Ramos (cell line): ENCODE data around the gene TMEM19.

Source experiments
- in situ Hi-C: fragments of 300-500 bp; cut with MboI; formaldehyde crosslinking; loops from one replicate; pipeline ENCODE4 v1.14.3; 2022; ENCODE audit warnings: low sequenced_read_pairs; ENCODE audit not compliant: unreplicated experiment

TMEM19 gene

GRCh38 chr12:71685914-71686657, at the start of gene TMEM19:
TSS of gene TMEM19 (plus strand) at chr12:71686082. CDS start at chr12:71686681, 599 bp downstream.
- in situ Hi-C loops = no loop called here

GRCh38 chr12:71636704-71637115, 49.2 kb upstream of the TMEM19 start:
- in situ Hi-C loops = no loop called here

DNA sequence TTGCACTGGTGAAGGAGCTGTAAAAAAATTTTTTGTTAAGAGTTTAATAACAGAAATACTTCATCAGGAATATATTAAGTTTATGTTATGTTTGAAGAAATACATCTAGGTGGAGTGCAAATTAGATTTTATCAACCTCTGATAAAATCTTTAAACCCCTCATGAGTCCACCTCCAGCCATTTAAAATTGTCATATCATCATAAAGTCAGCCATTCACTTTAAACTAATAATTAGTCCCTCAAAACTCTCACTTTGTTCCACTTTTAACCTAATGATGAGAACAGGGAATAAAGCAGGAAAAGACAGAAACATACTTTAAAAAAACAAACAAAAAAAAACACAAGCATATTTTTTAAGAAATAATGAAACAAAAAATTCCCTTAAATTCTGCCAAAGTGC, 47.4 kb upstream of the TMEM19 start:
- in situ Hi-C loops = no loop called here

DNA sequence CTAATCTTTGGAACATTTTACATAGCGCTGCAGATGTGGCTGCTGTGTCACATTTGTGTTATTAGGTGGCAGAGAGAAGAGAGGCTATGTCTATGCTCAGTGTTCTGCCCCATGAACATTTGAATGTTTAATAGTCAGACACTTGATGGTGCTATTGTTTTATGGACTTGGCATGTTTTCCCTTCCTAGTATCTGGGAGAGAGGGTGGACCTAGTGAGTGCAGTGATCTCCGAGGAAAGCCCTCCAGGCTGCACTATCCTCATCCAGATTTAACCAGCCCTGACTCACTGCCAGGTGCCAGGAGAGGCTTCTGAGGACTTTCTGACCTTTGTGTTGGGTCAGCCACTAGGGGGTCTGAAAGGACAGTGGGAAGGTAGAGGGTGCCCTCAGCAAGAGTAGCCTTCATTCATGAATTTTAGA, 46.5 kb upstream of the TMEM19 start:
- in situ Hi-C loops = no loop called here

DNA sequence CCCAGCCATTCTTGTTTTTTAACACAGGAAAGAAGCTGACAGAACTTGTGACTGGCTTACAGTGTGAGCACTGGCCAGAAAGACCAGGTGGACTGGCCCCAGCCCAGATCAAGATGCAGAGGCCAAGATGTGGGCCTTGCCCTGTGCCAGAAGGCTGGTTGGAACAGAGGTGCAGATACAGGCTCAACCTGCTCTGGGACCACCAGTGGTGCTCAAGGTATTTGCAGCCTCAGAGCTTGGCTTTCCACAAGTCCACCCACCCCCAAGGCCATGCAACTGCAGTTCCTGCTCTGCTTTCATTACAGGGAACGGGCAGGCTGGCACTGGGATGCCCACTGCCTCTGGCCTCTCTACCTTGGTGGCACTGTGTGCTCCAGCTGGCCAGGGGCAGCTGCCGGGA, 45.6 kb upstream of the TMEM19 start:
- in situ Hi-C loops = no loop called here

DNA sequence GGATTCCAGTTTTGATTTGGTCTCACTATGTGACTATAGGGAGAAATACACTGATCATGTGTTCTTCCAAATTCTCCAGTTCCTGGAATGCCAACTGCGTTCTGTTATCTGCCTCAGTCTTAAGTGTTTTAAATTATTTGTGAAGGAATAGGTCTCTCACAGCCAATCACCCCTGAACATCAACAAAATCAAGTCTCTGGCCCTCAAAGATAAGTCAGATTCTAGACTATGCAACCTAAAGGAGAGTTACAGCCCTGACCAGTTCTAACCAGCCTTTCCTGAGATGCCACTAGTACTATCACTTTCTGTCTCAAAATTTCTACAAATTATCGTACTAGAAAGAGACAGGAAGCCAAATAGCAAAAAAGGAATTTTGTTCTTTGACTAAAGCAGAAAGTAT, 44.5 kb upstream of the TMEM19 start:
- in situ Hi-C loops = no loop called here

GRCh38 chr12:71642264-71642663, 43.6 kb upstream of the TMEM19 start:
- in situ Hi-C loops = no loop called here

- in situ Hi-C loops = no loop called here
These were observed 40.6 kb upstream of the TMEM19 start for GRCh38 chr12:71645268-71645667.

- in situ Hi-C loops = no loop called here
These were observed 39.4 kb upstream of the TMEM19 start for GRCh38 chr12:71646512-71646911.

DNA sequence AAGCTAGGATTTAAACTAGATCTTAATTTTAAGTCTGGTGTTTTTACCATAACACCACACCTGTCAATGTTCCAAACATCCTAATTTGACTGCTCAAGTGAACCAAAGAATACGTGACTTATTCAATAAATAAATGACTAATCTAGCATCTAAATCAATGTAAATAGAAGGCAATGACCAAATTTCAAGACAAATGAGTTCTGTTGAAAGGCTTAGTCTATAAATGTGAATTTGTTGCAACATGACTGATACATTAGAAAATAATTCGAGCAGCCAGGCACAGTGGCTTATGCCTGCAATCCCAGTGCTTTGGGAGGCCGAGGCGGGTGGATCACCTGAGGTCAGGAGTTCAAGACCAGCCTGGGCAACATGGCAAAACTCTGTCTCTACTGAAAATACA, 37.3 kb upstream of the TMEM19 start:
- in situ Hi-C loops = no loop called here

GRCh38 chr12:71649401-71649800, 36.5 kb upstream of the TMEM19 start:
- in situ Hi-C loops = no loop called here

DNA sequence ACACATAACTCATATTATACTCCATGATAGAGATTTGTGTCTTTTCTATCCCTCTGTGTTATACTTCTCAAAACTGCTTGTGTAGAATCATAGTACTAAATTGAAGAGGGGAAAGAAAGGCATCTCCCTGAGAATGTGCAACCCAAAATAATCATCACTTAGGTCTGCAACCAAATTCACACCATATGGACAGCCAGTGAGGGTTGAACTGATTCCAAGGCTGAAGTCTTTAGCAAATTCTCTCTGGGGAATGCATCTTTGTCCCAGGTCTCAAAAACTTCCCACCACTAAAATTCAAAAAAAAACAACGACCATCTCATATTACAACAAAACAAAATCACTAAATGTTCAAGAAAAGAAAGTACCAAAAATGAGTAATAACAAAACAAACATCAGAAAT, 33.2 kb upstream of the TMEM19 start:
- in situ Hi-C loops = no loop called here

DNA sequence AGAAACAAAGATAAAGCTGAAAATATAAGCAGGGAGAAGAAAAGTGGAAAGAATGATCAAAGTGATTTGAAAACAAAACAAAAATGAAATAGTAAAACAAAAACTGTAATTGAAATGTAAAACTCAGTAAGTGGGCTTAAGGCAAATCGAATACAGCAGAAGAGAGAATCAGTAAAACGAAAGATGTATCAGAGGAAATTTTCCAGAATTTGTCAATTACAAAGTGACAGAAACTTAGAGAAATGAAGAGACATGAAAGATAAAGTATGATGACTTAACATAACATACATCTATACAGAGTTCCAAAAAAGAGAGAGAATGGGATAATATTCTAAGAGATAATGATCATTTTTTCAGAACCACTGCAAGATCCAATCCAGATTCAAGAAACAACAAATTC, 32.7 kb upstream of the TMEM19 start:
- in situ Hi-C loops = no loop called here

- in situ Hi-C loops = no loop called here
These were observed 31.7 kb upstream of the TMEM19 start for GRCh38 chr12:71654200-71654599.

DNA sequence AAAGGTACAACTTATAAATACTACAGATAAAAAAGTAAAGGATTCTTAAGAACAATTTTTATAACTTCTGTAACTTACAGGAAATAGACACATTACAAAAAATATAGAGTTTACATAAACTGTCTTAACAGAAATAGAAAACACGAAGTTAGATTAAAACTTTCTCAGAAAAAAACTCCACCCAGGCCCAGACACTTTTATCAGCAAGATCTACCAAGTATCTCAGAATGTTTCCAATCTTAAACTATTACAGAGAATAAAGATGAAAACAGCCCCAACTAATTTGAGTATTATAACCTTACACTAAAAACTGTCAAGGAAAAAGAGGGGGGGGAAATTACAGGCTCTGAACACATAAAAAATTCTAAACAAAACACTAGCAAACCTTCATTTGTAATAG, 30.4 kb upstream of the TMEM19 start:
- in situ Hi-C loops = no loop called here

GRCh38 chr12:71655907-71656306, 30.0 kb upstream of the TMEM19 start:
- in situ Hi-C loops = no loop called here

- in situ Hi-C loops = no loop called here
These were observed 29.1 kb upstream of the TMEM19 start for GRCh38 chr12:71656740-71657139.

GRCh38 chr12:71661977-71662530, 23.8 kb upstream of the TMEM19 start:
- in situ Hi-C loops = no loop called here

GRCh38 chr12:71662849-71663560, 22.9 kb upstream of the TMEM19 start:
- in situ Hi-C loops = no loop called here

DNA sequence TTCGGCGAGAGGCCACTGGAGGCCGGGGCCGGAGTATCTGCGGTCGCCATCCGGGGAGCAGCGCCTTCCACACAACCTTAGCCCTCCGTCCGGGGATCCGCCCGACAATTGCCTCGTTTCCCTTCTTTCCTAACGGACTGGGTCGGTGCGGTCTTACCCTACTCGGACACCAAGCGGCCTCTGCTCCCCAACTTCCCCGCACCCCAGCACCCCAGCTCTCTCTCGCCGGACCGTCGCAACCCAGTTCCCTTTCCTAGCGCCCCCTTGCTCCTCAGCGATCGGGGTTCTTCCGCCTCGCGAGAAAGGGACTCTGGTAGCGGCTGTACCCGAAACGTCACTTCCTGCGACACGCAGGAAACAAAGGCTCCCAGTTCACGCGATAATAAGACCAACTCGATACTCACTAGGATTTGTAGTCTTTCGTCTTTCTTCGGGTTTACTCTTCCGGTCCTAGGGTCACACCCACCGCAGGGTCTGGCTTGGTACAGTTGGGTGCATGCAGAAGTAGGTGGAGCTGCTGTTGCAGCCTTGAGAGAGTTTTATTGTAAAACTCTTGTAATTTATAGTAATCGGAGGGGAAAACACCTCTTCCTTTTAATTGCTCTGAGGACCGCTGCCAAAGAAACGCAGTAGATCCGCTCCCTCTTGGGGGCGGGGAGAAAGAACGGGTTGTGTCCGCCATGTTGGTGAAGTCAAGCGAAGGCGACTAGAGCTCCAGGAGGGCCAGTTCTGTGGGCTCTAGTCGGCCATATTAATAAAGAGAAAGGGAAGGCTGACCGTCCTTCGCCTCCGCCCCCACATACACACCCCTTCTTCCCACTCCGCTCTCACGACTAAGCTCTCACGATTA, 22.1 kb upstream of the TMEM19 start, which contains the start of the genes THAP2 and ZFC3H1:
Gene THAP2 (plus strand): TSS at position 741 of the 850 bp plus-strand sequence. CDS start 209 bp downstream, outside the sequence.
Gene ZFC3H1 (minus strand): TSS at position 288 of the 850 bp plus-strand sequence. CDS start 238 bp downstream, at position 50.
- in situ Hi-C loops = no loop called here
